ENCODE measurements around the gene ATRIP.

- no peak for TF ChIP-seq CTCF (conservative IDR thresholded peaks at IDR 0.05)
- no peak for TF ChIP-seq EZH2 (IDR thresholded peaks at IDR 0.05; ENCODE audit: low read depth)
These were observed 11.3 kb upstream of the ATRIP start for GRCh38 chr3:48435223-48435595.
